Neural cell (in vitro differentiated cells): Measurements from ENCODE around the gene CDHR4.

ENCODE experiments used
- CTCF ChIP-seq: fragments of 450-650 bp; IDR thresholded peaks from 2 replicates; pipeline ENCODE4 v1.5.1; 2014; ENCODE audit warnings: antibody characterized with exemption, mild to moderate bottlenecking, moderate library complexity; ENCODE audit not compliant: poor library complexity, severe bottlenecking
- EP300 ChIP-seq: fragments of 450-650 bp; conservative IDR thresholded peaks from 2 replicates; pipeline ENCODE4 v1.6.1; 2014; ENCODE audit warnings: antibody characterized with exemption, mild to moderate bottlenecking, moderate library complexity; ENCODE audit not compliant: poor library complexity, severe bottlenecking
- EZH2 ChIP-seq: fragments of 200-600, 300-800 bp; shearing (Covaris generic), sonication (generic); IDR thresholded peaks from 2 replicates; pipeline ENCODE4 v1.6.1; 2014; ENCODE audit warnings: antibody characterized with exemption, low read length, borderline replicate concordance, mild to moderate bottlenecking; ENCODE audit not compliant: insufficient read depth, poor library complexity, severe bottlenecking
- MXI1 ChIP-seq: fragments of 450-650 bp; conservative IDR thresholded peaks from 2 replicates; pipeline ENCODE4 v1.6.1; 2014; ENCODE audit warnings: antibody characterized with exemption, mild to moderate bottlenecking; ENCODE audit not compliant: poor library complexity, severe bottlenecking
- POLR2AphosphoS5 ChIP-seq: IDR thresholded peaks from 2 replicates; pipeline ENCODE4 v1.6.1; 2012
- REST ChIP-seq: IDR thresholded peaks from 2 replicates; pipeline ENCODE4 v1.6.1; 2012; ENCODE audit warnings: borderline replicate concordance
- SMC3 ChIP-seq: fragments of 450-650 bp; conservative IDR thresholded peaks from 2 replicates; pipeline ENCODE4 v1.6.1; 2014; ENCODE audit warnings: antibody characterized with exemption, mild to moderate bottlenecking, moderate library complexity; ENCODE audit not compliant: poor library complexity
- TAF1 ChIP-seq: IDR thresholded peaks from 2 replicates; pipeline ENCODE4 v1.6.1; 2012; ENCODE audit warnings: low read depth

- no peak for TF ChIP-seq CTCF
- no peak for TF ChIP-seq EP300
- TF ChIP-seq POLR2AphosphoS5: no peak
- TF ChIP-seq MXI1: no peak
- TF ChIP-seq EZH2: no peak
- TF ChIP-seq REST: no peak
- no peak for TF ChIP-seq TAF1
- no peak for TF ChIP-seq SMC3
These were observed 568 bp downstream of the CDHR4 start for GRCh38 chr3:49799105-49799504.
